PC-3 (cell line): ENCODE measurements around the gene HAO2. TPM values are rescaled to one million over a fixed set of nuclear protein-coding genes. Genes with fewer than 3 reads are reported as not detected.

Experiments
- ATAC-seq: fragments of 200-7000 bp; cut with Tn5 transposase; 2 replicates; pipeline ENCODE4 v1.9.1; 2020; ENCODE audit warnings: mild to moderate bottlenecking, moderate library complexity
- BruUV-seq: library from RNA; stranded (reverse); fragments of 400-500 nt; replicated peaks from 2 replicates; lab custom pipeline; 2021; lab: Mats Ljungman, UMichigan
- CTCF ChIA-PET: fragments of 300-600 bp; sonication (Branson Sonifier 250); formaldehyde crosslinking; loops from one replicate; lab custom pipeline; 2022; ENCODE audit warnings: antibody characterized with exemption; lab: Charles Lee
- POLR2A ChIA-PET: fragments of 300-600 bp; sonication (Branson Sonifier 250); formaldehyde crosslinking; loops from one replicate; lab custom pipeline; 2022; ENCODE audit warnings: antibody characterized with exemption; ENCODE audit not compliant: unreplicated experiment; lab: Charles Lee
- DNase-seq: peaks from one replicate; pipeline ENCODE4 v3.0.0-alpha.2; 2015
- H2AFZ ChIP-seq: fragments of 300-600 bp; sonication (generic); 2 replicates; pipeline ENCODE4 v1.6.0; 2016; ENCODE audit warnings: antibody characterized with exemption, low read length
- H3F3A ChIP-seq: fragments of 300-600 bp; sonication (generic); one replicate; pipeline ENCODE4 v1.6.0; 2017; ENCODE audit warnings: antibody characterized with exemption, low read length, control low read depth, mild to moderate bottlenecking; ENCODE audit not compliant: unreplicated experiment
- H3K27ac ChIP-seq: fragments of 300-600 bp; sonication (generic); 2 replicates; pipeline ENCODE4 v1.5.1; 2016; ENCODE audit warnings: mild to moderate bottlenecking, low read length
- H3K27me3 ChIP-seq: fragments of 300-600 bp; sonication (generic); 2 replicates; pipeline ENCODE4 v1.6.1; 2016; ENCODE audit warnings: low read length, mixed read lengths
- H3K36me3 ChIP-seq: fragments of 300-600 bp; sonication (generic); 2 replicates; pipeline ENCODE4 v1.6.1; 2016; ENCODE audit warnings: low read depth, mixed run types, low read length, mixed read lengths
- H3K4me1 ChIP-seq: fragments of 300-600 bp; sonication (generic); 2 replicates; pipeline ENCODE4 v1.5.1; 2016; ENCODE audit warnings: low read length; ENCODE audit not compliant: insufficient read depth
- H3K4me2 ChIP-seq: fragments of 300-600 bp; sonication (generic); 2 replicates; pipeline ENCODE4 v1.6.0; 2016; ENCODE audit warnings: low read length
- H3K4me3 ChIP-seq: fragments of 300-600 bp; sonication (generic); 2 replicates; pipeline ENCODE4 v1.5.1; 2016; ENCODE audit warnings: mild to moderate bottlenecking, low read length, mixed read lengths
- H3K79me2 ChIP-seq: fragments of 300-600 bp; sonication (generic); 2 replicates; pipeline ENCODE4 v1.6.1; 2017; ENCODE audit warnings: low read length, mixed read lengths
- H3K9ac ChIP-seq: fragments of 300-600 bp; sonication (generic); 2 replicates; pipeline ENCODE4 v1.6.0; 2016; ENCODE audit warnings: mild to moderate bottlenecking, low read length
- H3K9me2 ChIP-seq: fragments of 300-600 bp; sonication (generic); replicated peaks from 2 replicates; pipeline ENCODE4 v1.6.1; 2016; ENCODE audit warnings: mixed run types, low read length, mixed read lengths
- H3K9me3 ChIP-seq: fragments of 300-600 bp; sonication (generic); 2 replicates; pipeline ENCODE4 v1.6.1; 2016; ENCODE audit warnings: low read length, mixed read lengths
- H4K20me1 ChIP-seq: fragments of 300-600 bp; sonication (generic); 2 replicates; pipeline ENCODE4 v1.6.1; 2016; ENCODE audit warnings: low read length, mixed read lengths
- EZH2 ChIP-seq: fragments of 300-600 bp; sonication (generic); IDR thresholded peaks from one replicate; pipeline ENCODE4 v1.6.1; 2017; ENCODE audit warnings: antibody characterized with exemption, mild to moderate bottlenecking, low read length; ENCODE audit not compliant: unreplicated experiment
- EZH2phosphoT487 ChIP-seq: fragments of 300-600 bp; sonication (generic); IDR thresholded peaks from 2 replicates; pipeline ENCODE4 v1.6.1; 2018; ENCODE audit warnings: mild to moderate bottlenecking, antibody characterized with exemption, low read length, borderline replicate concordance
- intact Hi-C: fragments of 100-400 bp; cut with micrococcal nuclease; formaldehyde crosslinking; loops from 2 replicates; pipeline ENCODE4 v1.9.0; 2023
- total RNA-seq: library from RNA; depleted of rRNA; stranded (reverse); fragments of >200 nt; gene quantifications from 2 replicates; pipeline ENCODE4 v1.2.3, GENCODE V29; 2014
- TF ChIP-seq, protein P1 (sequence below): fragments of 300-600 bp; sonication (generic); conservative IDR thresholded peaks from 2 replicates; pipeline ENCODE4 v1.5.1; 2017; ENCODE audit warnings: antibody characterized with exemption, low read depth, mild to moderate bottlenecking, low read length

The HAO2 gene
- total RNA-seq, 1 experiment from 2014 or later = not detected

DNA sequence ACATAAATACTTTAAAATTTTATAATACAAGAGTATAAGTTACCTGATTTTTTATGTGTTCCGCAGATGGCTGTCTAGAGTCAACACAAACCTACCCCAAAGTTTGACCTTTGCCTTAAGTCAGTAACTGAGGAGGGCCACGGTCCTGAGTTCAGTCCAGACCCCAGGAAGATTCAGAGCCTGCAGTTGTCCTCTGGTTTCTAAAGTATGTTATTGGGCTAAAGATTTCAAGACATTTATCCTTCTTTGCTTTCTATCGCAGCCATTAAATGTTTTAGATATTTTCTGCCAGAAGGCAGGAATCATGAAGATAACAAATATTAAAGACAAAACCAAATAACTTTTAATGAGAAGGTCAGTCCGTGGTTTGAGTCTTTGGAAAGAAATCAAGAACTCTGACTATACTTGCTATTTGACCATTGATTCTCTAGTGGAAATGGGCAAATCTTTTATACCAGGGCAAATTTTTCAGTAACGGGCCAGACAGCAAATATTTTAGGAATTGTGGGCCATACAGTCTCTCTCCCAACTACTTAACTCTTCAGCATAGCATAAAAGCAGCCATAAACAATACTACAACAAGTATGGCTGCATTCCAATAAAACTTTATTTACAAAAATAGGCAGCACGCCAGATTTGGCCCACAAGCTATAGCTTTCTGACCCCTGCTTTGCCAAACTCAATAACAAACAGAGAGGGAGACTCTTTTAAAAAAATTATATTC is 38.0 kb upstream of the HAO2 start:
- Histone ChIP-seq H3K9ac (no peak overlapping the region), H3K27me3 (peaks cover 10% of the 10 kb centered on the region; the same call in 1 of the 2 replicates), H3K4me2 (0 out of 2 replicates have a peak overlapping the region, but pooled peaks have one; percentile 24), H3K9me3 (no peaks in the 10 kb centered on the region), H4K20me1 (no peaks in the 10 kb centered on the region), H3F3A (no peaks in the 10 kb centered on the region), H2AFZ (no peak overlapping the region), H3K9me2 (no peaks in the 10 kb centered on the region), H3K79me2 (no peaks in the 10 kb centered on the region), H3K4me1 (peaks cover 15% of the 10 kb centered on the region), H3K27ac (no peak overlapping the region), H3K4me3 (no peak overlapping the region), H3K36me3 (no peaks in the 10 kb centered on the region)
- POLR2A ChIA-PET = no interaction called here
- peak; percentile 16; the same call in 1 of the 2 replicates for ATAC-seq
- intact Hi-C loops = loop anchor here (5.0 kb wide), 1 partner anchor 53 kb away; no protein-coding TSS in a partner anchor
- CTCF ChIA-PET = no interaction called here
- TF ChIP-seq, protein P1, sequence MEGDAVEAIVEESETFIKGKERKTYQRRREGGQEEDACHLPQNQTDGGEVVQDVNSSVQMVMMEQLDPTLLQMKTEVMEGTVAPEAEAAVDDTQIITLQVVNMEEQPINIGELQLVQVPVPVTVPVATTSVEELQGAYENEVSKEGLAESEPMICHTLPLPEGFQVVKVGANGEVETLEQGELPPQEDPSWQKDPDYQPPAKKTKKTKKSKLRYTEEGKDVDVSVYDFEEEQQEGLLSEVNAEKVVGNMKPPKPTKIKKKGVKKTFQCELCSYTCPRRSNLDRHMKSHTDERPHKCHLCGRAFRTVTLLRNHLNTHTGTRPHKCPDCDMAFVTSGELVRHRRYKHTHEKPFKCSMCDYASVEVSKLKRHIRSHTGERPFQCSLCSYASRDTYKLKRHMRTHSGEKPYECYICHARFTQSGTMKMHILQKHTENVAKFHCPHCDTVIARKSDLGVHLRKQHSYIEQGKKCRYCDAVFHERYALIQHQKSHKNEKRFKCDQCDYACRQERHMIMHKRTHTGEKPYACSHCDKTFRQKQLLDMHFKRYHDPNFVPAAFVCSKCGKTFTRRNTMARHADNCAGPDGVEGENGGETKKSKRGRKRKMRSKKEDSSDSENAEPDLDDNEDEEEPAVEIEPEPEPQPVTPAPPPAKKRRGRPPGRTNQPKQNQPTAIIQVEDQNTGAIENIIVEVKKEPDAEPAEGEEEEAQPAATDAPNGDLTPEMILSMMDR = no peak
- no peak for TF ChIP-seq EZH2phosphoT487
- no peak for TF ChIP-seq EZH2
- DNase-seq = peak; percentile 27
- no TSS peak for BruUV-seq

DNA sequence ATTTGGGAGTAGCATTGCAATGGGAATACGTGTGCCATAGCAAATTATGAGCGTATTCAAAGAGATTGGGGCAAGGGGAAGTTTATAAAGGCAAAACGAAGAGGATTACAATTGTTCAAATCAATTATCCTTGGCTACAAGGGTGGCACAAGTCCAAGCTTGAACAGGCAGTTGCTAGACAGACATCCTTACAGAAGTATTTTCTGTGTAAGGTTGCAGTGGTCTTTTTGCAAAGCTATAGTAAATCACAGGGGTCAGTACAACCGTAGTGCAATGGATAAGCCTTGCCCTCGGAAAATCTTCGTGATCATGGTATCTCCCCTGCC is 37.4 kb upstream of the HAO2 start:
- no peak overlapping the region for H3K4me2 ChIP-seq
- BruUV-seq = no TSS peak
- TF ChIP-seq EZH2phosphoT487 (no peak), EZH2 (no peak)
- TF ChIP-seq, protein P1 = no peak
- no peaks in the 10 kb centered on the region for H3F3A ChIP-seq
- H3K4me1 ChIP-seq = peaks cover 15% of the 10 kb centered on the region
- no peaks in the 10 kb centered on the region for H3K79me2 ChIP-seq
- CTCF ChIA-PET = no interaction called here
- no peak overlapping the region for H3K4me3 ChIP-seq
- intact Hi-C loops = loop anchor here (5.0 kb wide), 1 partner anchor 54 kb away; no protein-coding TSS in a partner anchor
- H2AFZ ChIP-seq = no peak overlapping the region
- ATAC-seq (no peak), DNase-seq (no peak)
- no peaks in the 10 kb centered on the region for H3K36me3 ChIP-seq
- peaks cover 7% of the 10 kb centered on the region; the same call in 1 of the 2 replicates for H3K27me3 ChIP-seq
- no peaks in the 10 kb centered on the region for H3K9me2 ChIP-seq
- POLR2A ChIA-PET = no interaction called here
- no peaks in the 10 kb centered on the region for H3K9me3 ChIP-seq
- H3K9ac ChIP-seq = no peak overlapping the region
- H3K27ac ChIP-seq = no peak overlapping the region
- no peaks in the 10 kb centered on the region for H4K20me1 ChIP-seq

DNA sequence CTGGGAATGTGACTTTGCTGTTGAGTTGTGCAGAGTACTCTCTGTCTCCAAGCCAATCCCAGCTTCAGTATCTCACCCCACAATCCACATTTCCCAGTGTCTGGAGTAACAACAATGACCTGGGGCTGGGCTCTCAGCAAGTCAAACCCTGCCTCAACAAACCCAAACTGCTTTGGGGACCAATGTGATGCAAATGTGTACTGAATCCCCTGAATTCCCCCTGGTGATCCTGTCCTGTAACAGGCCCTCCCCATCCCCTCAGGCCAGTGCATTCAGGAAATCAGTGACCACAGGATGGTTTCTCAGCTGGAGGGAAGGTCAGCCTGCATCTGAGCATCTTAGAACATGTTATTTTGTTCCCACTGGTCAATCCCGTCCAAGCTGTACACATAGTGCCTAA is 36.7 kb upstream of the HAO2 start:
- H3K27ac ChIP-seq = no peak overlapping the region
- ATAC-seq (no peak), DNase-seq (no peak)
- no peaks in the 10 kb centered on the region for H3K36me3 ChIP-seq
- BruUV-seq = no TSS peak
- no peak overlapping the region for H3K4me2 ChIP-seq
- H3K4me1 ChIP-seq = peaks cover 15% of the 10 kb centered on the region
- H3K9me2 ChIP-seq = no peaks in the 10 kb centered on the region
- TF ChIP-seq EZH2 (no peak), EZH2phosphoT487 (no peak)
- TF ChIP-seq, protein P1 = no peak
- peaks cover 6% of the 10 kb centered on the region; the same call in 1 of the 2 replicates for H3K27me3 ChIP-seq
- intact Hi-C loops = loop anchor here (5.0 kb wide), 1 partner anchor 55 kb away; no protein-coding TSS in a partner anchor
- H3K9ac ChIP-seq = no peak overlapping the region
- no peaks in the 10 kb centered on the region for H3K79me2 ChIP-seq
- ChIA-PET CTCF (no interaction called here), POLR2A (no interaction called here)
- H2AFZ ChIP-seq = no peak overlapping the region
- no peaks in the 10 kb centered on the region for H3K9me3 ChIP-seq
- no peaks in the 10 kb centered on the region for H4K20me1 ChIP-seq
- H3F3A ChIP-seq = no peaks in the 10 kb centered on the region
- H3K4me3 ChIP-seq = no peak overlapping the region
